ENCODE measurements around the gene RNASEH2B.

RNASEH2B gene

DNA sequence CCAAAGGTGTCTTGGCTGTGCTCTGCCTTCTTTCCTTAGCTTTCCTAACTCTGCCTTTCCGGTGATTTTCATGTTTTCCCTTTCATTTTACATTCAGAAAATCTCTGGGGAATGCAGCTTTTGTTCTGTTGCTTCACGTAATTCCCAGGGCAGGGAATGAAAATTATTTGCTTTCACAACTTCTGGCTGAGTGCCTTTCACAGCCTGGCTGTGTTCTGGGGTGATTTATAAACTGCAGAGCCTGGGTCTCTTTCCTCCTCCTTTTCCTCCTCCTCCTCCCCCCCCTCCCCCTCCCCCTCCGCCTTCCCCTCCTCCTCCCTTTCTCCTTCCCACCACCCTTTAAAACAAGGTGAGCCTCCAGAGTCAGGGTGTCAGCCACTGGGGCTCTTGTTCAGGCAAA is 84.3 kb downstream of the RNASEH2B start:
- no peak overlapping the region for H3K4me3 ChIP-seq (replicated peaks in 1 of 2; ENCODE audit: low read depth in 2 of 2, low read length in 2 of 2)
- peak; percentile 65 to 87 for DNase-seq (ENCODE audit: low read depth in 2 of 2)
- TF ChIP-seq CTCF (IDR thresholded peaks at IDR 0.05; ENCODE audit: low read depth, low read length): no peak

DNA sequence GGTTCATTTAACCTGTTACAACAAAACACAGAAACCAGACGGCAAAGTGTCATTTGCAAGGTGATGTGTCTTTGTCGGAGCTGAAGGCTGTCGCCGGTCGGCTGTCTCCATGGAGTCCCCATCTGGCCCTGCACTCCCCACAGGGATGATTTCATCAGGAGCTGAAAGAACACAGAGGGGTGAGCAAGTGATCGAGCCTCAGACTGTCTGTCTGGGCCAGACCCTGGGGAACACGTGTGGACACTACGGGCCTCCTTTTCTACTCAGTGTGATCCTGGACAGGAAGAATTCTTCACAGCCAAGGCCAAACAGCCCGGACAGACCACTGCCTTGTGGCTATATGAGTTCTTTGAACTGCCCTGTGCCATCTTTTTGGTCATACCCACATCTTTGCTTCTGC is 85.1 kb downstream of the RNASEH2B start:
- no peak for DNase-seq (ENCODE audit: low read depth in 2 of 2)
- no peak overlapping the region for H3K4me3 ChIP-seq (replicated peaks in 1 of 2; ENCODE audit: low read depth in 2 of 2, low read length in 2 of 2)
- TF ChIP-seq CTCF (IDR thresholded peaks at IDR 0.05; ENCODE audit: low read depth, low read length): no peak

DNA sequence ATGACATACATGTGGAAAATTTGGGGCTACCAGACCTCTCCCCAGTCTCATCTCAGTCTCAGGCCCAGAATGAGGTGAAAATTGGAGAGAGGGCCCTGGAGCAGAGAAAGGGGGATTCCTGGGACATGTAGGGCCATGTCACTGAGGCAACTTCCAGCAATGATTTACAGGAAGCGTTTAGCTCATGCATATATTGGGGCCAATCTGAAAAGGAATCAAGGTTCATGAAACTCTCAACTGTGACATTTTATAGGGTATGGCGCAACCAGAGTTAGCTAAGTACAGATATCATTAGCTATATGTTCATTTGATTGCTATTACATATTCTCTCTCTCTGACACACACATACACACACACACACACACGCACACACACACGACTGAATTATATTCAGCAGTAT is 86.3 kb downstream of the RNASEH2B start:
- DNase-seq (ENCODE audit: low read depth in 2 of 2): no peak
- H3K4me3 ChIP-seq (replicated peaks in 1 of 2; ENCODE audit: low read depth in 2 of 2, low read length in 2 of 2): no peak overlapping the region
- no peak for TF ChIP-seq CTCF (IDR thresholded peaks at IDR 0.05; ENCODE audit: low read depth, low read length)

DNA sequence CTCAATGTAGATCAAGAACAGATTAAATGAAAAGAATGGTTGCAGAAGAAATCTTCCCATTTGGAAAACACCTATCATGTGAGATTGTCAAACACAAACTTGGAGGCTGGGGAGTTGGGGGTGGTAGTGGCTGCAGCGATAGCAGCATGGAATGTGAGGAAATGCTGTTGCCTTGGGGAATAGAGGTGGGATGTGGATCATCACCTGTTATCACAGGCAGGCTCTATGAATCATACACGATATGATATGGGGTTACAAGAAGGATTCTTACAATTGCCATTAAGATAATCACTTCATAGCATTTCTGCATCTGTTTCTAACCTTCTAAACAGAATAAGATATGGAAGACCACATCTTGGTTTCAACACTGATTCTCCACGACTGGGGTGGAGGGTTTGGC is 88.7 kb downstream of the RNASEH2B start:
- no peak for TF ChIP-seq CTCF (IDR thresholded peaks at IDR 0.05; ENCODE audit: low read depth, low read length)
- no peak overlapping the region for H3K4me3 ChIP-seq (replicated peaks in 1 of 2; ENCODE audit: low read depth in 2 of 2, low read length in 2 of 2)
- no peak for DNase-seq (ENCODE audit: low read depth in 2 of 2)

DNA sequence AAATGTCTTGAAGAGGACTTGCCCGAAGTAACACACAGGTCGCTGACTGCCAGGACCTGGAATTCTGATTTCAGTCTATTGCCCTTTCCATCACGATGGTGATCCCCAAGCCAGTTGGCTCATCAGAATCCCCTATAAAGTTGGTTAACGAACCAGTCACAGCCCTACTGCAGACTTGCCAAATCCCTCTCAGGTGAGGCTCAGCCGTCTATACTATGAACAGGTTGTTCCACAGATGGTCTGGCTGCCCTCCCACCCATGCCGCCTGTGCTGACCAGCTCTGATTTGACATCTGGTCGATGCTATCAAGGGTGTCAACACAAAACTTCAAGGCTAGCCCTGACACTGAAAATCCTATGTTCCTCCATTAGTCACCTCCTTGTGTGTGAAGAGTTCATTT is 90.0 kb downstream of the RNASEH2B start:
- DNase-seq (ENCODE audit: low read depth in 2 of 2): no peak
- H3K4me3 ChIP-seq (replicated peaks in 1 of 2; ENCODE audit: low read depth in 2 of 2, low read length in 2 of 2): no peak overlapping the region
- no peak for TF ChIP-seq CTCF (IDR thresholded peaks at IDR 0.05; ENCODE audit: low read depth, low read length)

DNA sequence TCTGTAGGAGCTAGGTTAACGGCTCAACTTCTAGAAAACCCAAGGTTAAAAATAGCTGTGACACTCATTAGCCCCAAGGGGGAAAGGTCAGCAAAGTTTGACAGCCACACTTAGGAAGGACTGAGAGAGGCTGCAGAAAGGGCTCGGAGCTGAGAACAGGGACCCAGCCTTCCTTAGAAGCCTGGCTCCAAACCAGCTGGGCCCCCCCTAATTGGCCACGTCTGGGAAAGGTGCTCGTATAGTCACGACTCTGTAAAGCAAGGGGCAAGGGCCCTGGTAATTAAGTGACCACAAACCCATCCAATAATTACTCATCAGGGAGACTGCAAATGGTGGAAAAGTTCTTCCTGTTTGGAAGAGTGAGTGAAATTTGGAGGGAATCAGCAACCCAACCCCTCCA is 90.5 kb downstream of the RNASEH2B start:
- DNase-seq (ENCODE audit: low read depth in 2 of 2): no peak
- no peak for TF ChIP-seq CTCF (IDR thresholded peaks at IDR 0.05; ENCODE audit: low read depth, low read length)
- H3K4me3 ChIP-seq (replicated peaks in 1 of 2; ENCODE audit: low read depth in 2 of 2, low read length in 2 of 2): no peak overlapping the region

DNA sequence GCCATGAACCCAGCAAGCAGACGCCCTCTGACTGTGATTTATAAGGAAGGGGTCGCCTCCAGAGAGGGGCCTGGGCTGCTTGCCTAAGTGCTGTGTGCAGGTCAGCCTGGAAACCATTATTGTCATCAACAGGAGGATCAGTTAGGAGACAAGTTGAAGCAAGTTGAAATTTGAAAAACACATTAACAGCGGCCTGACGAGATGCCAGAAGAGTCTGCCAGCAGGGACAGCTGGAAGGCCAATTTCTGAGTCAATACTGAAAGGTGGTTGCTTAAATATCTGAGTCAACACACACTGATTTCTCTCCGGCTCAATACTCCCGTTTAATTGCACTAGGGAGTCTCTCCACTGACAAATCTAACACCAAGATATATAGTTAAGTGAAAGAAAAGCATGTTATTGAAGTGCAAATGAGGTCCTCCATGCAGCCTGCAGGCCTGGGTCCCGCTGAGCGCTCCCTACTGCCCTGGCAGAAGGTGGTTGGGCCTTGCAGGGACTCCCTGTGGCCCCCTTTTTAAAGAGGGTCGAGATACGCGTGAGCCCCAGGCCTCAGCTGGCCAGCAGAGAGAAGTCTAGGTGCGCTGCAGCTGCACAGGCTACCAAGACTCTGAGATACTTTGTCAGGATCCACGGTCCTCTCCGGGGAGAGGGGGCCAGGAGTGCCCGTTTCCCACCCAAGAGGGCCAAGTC is 91.1 kb downstream of the RNASEH2B start:
- peak; percentile 65 to 66 for DNase-seq (ENCODE audit: low read depth in 2 of 2)
- H3K4me3 ChIP-seq (replicated peaks in 1 of 2; ENCODE audit: low read depth in 2 of 2, low read length in 2 of 2): no peak overlapping the region
- no peak for TF ChIP-seq CTCF (IDR thresholded peaks at IDR 0.05; ENCODE audit: low read depth, low read length)
